Peyer's patch (tissue), 4 donors: ENCODE results near the gene TGFB2. TPM values are rescaled to one million over a fixed set of nuclear protein-coding genes. Genes with fewer than 3 reads are reported as not detected.

ENCODE experiments used
- DNase-seq, 3 donors: peaks; one replicate each; pipeline ENCODE4 v3.0.0-alpha.2; 2017 to 2019
- H3K27ac ChIP-seq, 4 donors: fragments of 200-600 bp; sonication (generic); one replicate each; pipeline ENCODE4 v1.5.1; 2016 to 2019
- H3K27me3 ChIP-seq, 2 donors: fragments of 200-600 bp; sonication (generic); one replicate each; pipeline ENCODE4 v1.5.1; 2019
- H3K36me3 ChIP-seq, 3 donors: fragments of 200-600 bp; sonication (generic); one replicate each; pipeline ENCODE4 v1.5.1; 2016 to 2019
- H3K4me1 ChIP-seq, 4 donors: fragments of 200-600 bp; sonication (generic); one replicate each; pipeline ENCODE4 v1.5.1; 2016 to 2019
- H3K4me3 ChIP-seq, 4 donors: fragments of 200-600 bp; sonication (generic); 1 replicate in 3 of 4; 2 replicates in 1 of 4; pipeline ENCODE4 v1.5.1; 2016 to 2019; ENCODE audit warnings: mild to moderate bottlenecking in 1 of 4
- H3K9me3 ChIP-seq, 4 donors: fragments of 200-600 bp; sonication (generic); one replicate each; pipeline ENCODE4 v1.5.1; 2016 to 2019; ENCODE audit warnings: mild to moderate bottlenecking in 1 of 4
- POLR2A ChIP-seq, 2 donors: fragments of 450-650 bp; IDR thresholded peaks; one replicate each; pipeline ENCODE4 v1.5.1; 2017; ENCODE audit warnings: antibody characterized with exemption in 2 of 2, mild to moderate bottlenecking in 2 of 2, moderate library complexity in 2 of 2
- total RNA-seq, 4 donors: library from RNA; depleted of rRNA; stranded (reverse); fragments of >200 nt; gene quantifications; one replicate each; pipeline ENCODE4 v1.1.0, GENCODE V29; 2016
- TF ChIP-seq, protein P1 (sequence below), 6 experiments: fragments of 450-650 bp in 4 of 6; fragments of 200-600 bp in 2 of 6; sonication (generic) in 1 of 6; IDR thresholded peaks; one replicate each; pipeline ENCODE4 v1.5.1; 2017 to 2019; ENCODE audit warnings: antibody characterized with exemption in 6 of 6, mild to moderate bottlenecking in 3 of 6, moderate library complexity in 1 of 6

The TGFB2 gene
- total RNA-seq, 4 donors from 2014 or later, result 0.28 to 1.7 (median 0.54) TPM; not detected in 1

DNA sequence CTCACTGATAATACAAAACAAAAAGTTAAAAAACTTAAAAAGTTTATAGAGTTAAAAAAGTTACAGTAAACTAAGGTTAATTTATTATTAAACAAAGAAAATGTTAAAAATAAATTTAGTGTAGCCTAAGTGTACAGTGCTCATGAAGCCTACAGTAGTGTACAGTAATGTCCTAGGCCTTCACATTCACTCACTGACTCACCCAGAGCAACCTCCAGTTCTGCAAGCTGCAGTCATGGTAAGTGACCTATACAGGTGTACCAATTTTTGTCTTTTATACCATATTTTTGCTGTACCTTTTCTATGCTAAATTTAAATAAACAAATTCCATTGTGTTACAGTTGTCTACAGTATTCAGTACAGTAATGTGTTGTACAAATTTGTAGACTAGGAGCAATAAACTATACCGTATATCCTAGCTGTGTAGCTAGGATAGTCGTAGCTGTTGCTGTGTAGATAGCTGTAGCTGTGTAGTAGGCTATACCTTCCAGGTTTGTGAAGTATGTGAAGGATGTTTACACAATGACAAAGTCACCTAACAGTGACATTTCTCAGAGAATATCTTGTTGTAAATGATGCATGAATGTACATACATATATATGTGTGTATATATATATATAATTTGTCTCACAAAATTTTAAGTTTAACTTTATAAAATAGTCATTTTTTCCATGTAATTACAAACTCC lies 140.2 kb downstream of the TGFB2 start:
- H3K9me3 ChIP-seq, result no peaks in the 10 kb centered on the region
- no peaks in the 10 kb centered on the region for H3K4me1 ChIP-seq
- TF ChIP-seq POLR2A (IDR thresholded peaks at IDR 0.05), result no peak
- TF ChIP-seq, protein P1, sequence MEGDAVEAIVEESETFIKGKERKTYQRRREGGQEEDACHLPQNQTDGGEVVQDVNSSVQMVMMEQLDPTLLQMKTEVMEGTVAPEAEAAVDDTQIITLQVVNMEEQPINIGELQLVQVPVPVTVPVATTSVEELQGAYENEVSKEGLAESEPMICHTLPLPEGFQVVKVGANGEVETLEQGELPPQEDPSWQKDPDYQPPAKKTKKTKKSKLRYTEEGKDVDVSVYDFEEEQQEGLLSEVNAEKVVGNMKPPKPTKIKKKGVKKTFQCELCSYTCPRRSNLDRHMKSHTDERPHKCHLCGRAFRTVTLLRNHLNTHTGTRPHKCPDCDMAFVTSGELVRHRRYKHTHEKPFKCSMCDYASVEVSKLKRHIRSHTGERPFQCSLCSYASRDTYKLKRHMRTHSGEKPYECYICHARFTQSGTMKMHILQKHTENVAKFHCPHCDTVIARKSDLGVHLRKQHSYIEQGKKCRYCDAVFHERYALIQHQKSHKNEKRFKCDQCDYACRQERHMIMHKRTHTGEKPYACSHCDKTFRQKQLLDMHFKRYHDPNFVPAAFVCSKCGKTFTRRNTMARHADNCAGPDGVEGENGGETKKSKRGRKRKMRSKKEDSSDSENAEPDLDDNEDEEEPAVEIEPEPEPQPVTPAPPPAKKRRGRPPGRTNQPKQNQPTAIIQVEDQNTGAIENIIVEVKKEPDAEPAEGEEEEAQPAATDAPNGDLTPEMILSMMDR (IDR thresholded peaks at IDR 0.05), result no peak
- no peak overlapping the region for H3K4me3 ChIP-seq
- no peak for DNase-seq
- no peak overlapping the region for H3K27ac ChIP-seq
- no peaks in the 10 kb centered on the region for H3K27me3 ChIP-seq
- no peaks in the 10 kb centered on the region for H3K36me3 ChIP-seq

DNA sequence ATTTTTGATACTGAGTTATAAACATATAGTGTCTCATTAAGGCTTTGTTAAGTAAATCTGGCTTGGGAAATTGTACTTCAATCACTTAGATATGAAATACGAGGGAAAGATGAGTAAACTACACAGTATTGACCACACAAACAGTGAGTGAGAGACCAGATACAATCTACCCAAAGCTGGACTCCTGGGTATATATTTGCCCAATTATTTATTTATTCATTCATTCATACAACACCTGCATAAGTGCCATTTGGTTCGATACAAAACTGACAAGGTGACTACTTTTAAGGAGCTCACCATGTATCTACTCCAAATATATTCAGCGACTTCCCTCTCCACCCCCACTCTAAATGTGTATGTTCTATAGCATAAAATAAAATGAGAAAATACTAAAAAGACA lies 143.4 kb downstream of the TGFB2 start:
- Histone ChIP-seq H3K36me3 (no peaks in the 10 kb centered on the region), H3K27me3 (no peaks in the 10 kb centered on the region), H3K27ac (no peak overlapping the region), H3K4me1 (no peaks in the 10 kb centered on the region), H3K9me3 (no peaks in the 10 kb centered on the region), H3K4me3 (no peak overlapping the region)
- TF ChIP-seq, protein P1 (IDR thresholded peaks at IDR 0.05), result no peak
- no peak for TF ChIP-seq POLR2A (IDR thresholded peaks at IDR 0.05)
- DNase-seq, result no peak

DNA sequence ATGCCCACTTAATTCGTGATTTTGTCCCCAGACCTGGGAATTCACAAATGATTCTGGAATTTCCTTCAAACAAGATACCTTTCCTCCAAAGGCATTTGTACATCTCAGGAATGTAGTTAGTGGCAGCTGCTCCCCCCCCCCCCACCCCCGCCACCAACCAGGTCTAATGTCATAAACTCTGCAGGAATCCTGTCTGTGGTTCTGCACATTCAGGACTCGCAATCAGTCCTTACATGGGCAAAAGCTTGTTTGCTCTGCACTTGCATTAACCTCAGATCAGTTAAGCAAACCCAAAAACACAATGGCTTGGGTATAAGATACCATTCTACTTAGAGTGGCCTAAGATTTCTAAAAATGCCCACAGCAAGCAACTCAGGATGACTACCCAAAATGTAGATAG lies 143.8 kb downstream of the TGFB2 start:
- Histone ChIP-seq H3K4me3 (no peak overlapping the region), H3K9me3 (no peaks in the 10 kb centered on the region), H3K4me1 (no peaks in the 10 kb centered on the region), H3K36me3 (no peaks in the 10 kb centered on the region), H3K27ac (no peak overlapping the region), H3K27me3 (no peaks in the 10 kb centered on the region)
- DNase-seq, result no peak
- no peak for TF ChIP-seq POLR2A (IDR thresholded peaks at IDR 0.05)
- TF ChIP-seq, protein P1 (IDR thresholded peaks at IDR 0.05), result no peak

DNA sequence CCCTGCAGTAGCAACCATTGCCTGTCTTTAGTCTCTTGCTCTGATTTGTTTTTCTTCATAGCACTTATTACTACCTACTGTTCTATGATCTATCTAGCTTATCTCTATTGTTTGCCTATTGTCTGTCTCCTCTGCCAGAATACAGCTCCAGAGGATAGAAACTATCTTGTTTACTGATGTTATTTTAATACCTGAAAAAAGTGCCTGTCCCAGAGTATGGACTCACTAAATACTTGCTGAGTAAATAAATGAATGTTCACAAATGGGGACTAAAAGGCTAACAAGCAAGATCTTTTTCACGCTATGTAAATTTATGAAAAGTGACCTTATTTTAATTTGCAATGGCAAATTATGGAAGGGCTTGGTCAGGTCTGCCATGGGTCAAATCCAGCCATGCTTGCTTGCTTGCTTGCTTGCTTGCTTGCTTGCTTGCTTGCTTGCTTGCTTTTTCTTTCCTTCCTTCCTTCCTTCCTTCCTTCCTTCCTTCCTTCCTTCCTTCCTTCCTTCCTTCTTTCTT lies 145.3 kb downstream of the TGFB2 start:
- H3K4me1 ChIP-seq, result no peaks in the 10 kb centered on the region
- no peak overlapping the region for H3K4me3 ChIP-seq
- H3K27me3 ChIP-seq, result no peaks in the 10 kb centered on the region
- no peak overlapping the region for H3K27ac ChIP-seq
- H3K36me3 ChIP-seq, result no peaks in the 10 kb centered on the region
- DNase-seq, result no peak
- H3K9me3 ChIP-seq, result no peaks in the 10 kb centered on the region
- TF ChIP-seq POLR2A (IDR thresholded peaks at IDR 0.05), result no peak
- TF ChIP-seq, protein P1 (IDR thresholded peaks at IDR 0.05), result no peak

DNA sequence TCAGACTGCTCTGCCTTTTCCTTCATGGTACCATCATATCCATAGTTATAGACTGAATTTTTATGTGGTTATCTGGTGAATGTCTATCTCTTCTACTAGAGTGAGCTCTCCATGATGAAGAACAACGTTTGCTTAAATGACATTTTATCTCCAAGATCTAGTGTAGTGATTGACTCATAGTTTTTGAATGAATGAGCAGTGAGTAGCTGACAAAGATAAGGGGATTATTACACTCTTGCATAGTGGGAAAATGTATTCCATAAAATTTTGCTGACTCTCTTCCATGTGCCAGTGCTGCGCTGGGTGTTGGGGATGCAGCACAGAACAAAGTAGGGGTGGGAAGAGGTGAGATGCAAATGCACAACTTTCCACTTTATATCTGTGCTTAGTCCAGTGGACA lies 147.7 kb downstream of the TGFB2 start:
- DNase-seq, result no peak
- H3K27ac ChIP-seq, result no peak overlapping the region
- no peaks in the 10 kb centered on the region for H3K27me3 ChIP-seq
- no peaks in the 10 kb centered on the region for H3K4me1 ChIP-seq
- no peaks in the 10 kb centered on the region for H3K9me3 ChIP-seq
- H3K4me3 ChIP-seq, result no peak overlapping the region
- H3K36me3 ChIP-seq, result no peaks in the 10 kb centered on the region
- TF ChIP-seq POLR2A (IDR thresholded peaks at IDR 0.05), result no peak
- TF ChIP-seq, protein P1 (IDR thresholded peaks at IDR 0.05), result no peak
